Measurements from ENCODE around the gene GPR55.

The GPR55 gene

GRCh38 chr2:230934231-230935129, 9.4 kb upstream of the GPR55 start:
- H3K36me3 ChIP-seq (ENCODE audit: control insufficient read depth, insufficient read depth, low read length), result no peaks in the 10 kb centered on the region; the same call in 1 of the 2 replicates
- no peaks in the 10 kb centered on the region for H3K9me3 ChIP-seq (ENCODE audit: control insufficient read depth, insufficient read depth, low read length)
- no peaks in the 10 kb centered on the region for H3K4me1 ChIP-seq (ENCODE audit: control insufficient read depth, insufficient read depth, low read length)
- no peak for DNase-seq (ENCODE audit: low read depth, low spot score)
- no peak overlapping the region for H3K4me3 ChIP-seq (ENCODE audit: low read length)
- WGBS (ENCODE audit: insufficient coverage, insufficient read length), result no CpG with 5 or more reads among the region's 17 CpGs
- H3K27me3 ChIP-seq (ENCODE audit: control insufficient read depth, insufficient read depth, low read length), result no peaks in the 10 kb centered on the region
- H3K27ac ChIP-seq (ENCODE audit: low read length), result no peak overlapping the region

DNA sequence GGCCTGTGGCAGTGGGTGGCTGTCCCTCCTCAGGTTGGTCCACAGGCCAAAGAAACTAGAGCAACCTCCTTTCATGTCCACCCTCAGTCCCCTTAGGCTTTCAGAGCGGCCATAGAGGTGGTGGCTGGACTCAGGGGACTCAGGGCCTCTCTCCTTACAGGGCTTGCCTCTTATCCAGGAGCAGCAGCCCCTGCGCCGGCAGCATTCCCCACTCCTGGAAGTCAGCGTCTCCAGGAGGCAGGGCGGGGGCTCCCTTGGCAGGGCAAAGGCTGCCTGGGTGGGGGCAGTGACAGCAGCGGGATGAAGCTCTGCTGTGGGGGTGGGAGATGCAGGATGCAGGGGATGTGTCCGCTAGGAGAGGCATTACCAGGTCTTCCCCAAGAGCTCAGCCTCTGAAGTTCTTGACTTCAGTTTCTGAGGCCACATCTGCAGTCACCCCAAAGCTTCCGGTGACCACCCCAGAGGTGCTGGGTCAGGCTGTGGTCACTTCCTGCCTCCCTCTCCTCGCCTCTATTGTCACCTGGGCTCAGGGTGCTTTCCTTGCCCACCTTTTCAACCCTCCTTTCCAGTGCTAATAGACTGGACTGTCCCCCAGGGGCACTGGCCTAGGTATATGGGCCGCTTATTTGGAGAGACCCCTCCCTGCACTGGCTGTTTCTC, 8.6 kb upstream of the GPR55 start:
- no peaks in the 10 kb centered on the region for H3K9me3 ChIP-seq (ENCODE audit: control insufficient read depth, insufficient read depth, low read length)
- no peaks in the 10 kb centered on the region for H3K27me3 ChIP-seq (ENCODE audit: control insufficient read depth, insufficient read depth, low read length)
- no peaks in the 10 kb centered on the region; the same call in 1 of the 2 replicates for H3K36me3 ChIP-seq (ENCODE audit: control insufficient read depth, insufficient read depth, low read length)
- H3K4me3 ChIP-seq (ENCODE audit: low read length), result no peak overlapping the region
- no peak overlapping the region for H3K27ac ChIP-seq (ENCODE audit: low read length)
- no CpG with 5 or more reads among the region's 10 CpGs for WGBS (ENCODE audit: insufficient coverage, insufficient read length)
- DNase-seq (ENCODE audit: low read depth, low spot score), result no peak
- H3K4me1 ChIP-seq (ENCODE audit: control insufficient read depth, insufficient read depth, low read length), result no peaks in the 10 kb centered on the region

DNA sequence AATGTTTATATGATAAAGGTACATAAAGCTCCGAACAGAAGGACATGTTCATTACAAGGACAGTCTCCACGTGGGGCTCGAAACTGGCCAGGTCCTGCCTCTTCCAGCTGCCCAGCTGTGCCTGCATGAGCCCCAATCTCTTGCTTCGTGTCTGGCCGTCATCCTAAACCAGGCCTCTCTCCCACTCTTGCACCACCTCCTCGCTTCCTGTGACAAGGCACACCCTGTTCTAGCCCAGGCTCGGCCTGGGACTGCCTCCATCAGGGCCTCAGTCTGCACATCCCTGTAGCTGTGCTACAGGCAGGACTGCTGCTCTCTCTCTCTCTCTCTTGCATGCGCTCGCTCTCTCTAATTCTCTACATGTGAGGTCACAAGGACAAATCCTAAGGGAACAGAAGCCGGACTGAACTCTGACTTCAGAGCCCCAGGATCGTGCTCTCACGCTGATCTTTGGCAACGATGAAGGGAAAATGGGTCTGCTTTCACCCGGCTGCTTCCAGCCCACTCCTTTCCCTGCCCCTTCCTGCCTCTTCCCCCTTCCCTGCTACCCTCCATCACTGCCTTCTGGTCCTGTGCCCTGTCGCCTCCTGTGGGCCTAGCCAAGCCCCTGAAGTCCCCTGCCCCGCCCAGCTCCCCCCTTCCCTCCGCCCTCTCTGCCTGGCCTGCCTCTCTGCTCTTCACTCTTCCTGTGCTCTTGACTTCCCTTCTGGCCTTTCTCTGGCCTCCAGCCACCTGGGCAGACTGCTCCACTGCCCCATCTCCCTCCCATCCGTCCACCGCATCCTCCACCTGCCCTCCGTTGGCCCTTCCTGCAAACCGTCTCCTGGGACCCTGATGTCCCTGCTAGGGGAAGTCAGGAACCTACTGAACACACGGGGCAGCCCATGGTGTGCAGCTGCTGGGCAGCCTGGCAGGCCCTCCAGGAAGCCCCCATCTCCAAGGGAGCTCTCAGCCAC, 7.8 kb upstream of the GPR55 start:
- Histone ChIP-seq H3K36me3 (ENCODE audit: control insufficient read depth, insufficient read depth, low read length) (no peaks in the 10 kb centered on the region; the same call in 1 of the 2 replicates), H3K27ac (ENCODE audit: low read length) (no peak overlapping the region), H3K4me3 (ENCODE audit: low read length) (no peak overlapping the region), H3K27me3 (ENCODE audit: control insufficient read depth, insufficient read depth, low read length) (no peaks in the 10 kb centered on the region), H3K9me3 (ENCODE audit: control insufficient read depth, insufficient read depth, low read length) (no peaks in the 10 kb centered on the region), H3K4me1 (ENCODE audit: control insufficient read depth, insufficient read depth, low read length) (no peaks in the 10 kb centered on the region)
- WGBS (ENCODE audit: insufficient coverage, insufficient read length), result no CpG with 5 or more reads among the region's 22 CpGs
- no peak for DNase-seq (ENCODE audit: low read depth, low spot score)

GRCh38 chr2:230931556-230932231, 6.7 kb upstream of the GPR55 start:
- no peaks in the 10 kb centered on the region; the same call in 1 of the 2 replicates for H3K36me3 ChIP-seq (ENCODE audit: control insufficient read depth, insufficient read depth, low read length)
- no peak overlapping the region for H3K27ac ChIP-seq (ENCODE audit: low read length)
- DNase-seq (ENCODE audit: low read depth, low spot score), result no peak
- H3K4me3 ChIP-seq (ENCODE audit: low read length), result no peak overlapping the region
- WGBS (ENCODE audit: insufficient coverage, insufficient read length), result no CpG with 5 or more reads among the region's 22 CpGs
- H3K27me3 ChIP-seq (ENCODE audit: control insufficient read depth, insufficient read depth, low read length), result no peaks in the 10 kb centered on the region
- no peaks in the 10 kb centered on the region for H3K4me1 ChIP-seq (ENCODE audit: control insufficient read depth, insufficient read depth, low read length)
- no peaks in the 10 kb centered on the region for H3K9me3 ChIP-seq (ENCODE audit: control insufficient read depth, insufficient read depth, low read length)

DNA sequence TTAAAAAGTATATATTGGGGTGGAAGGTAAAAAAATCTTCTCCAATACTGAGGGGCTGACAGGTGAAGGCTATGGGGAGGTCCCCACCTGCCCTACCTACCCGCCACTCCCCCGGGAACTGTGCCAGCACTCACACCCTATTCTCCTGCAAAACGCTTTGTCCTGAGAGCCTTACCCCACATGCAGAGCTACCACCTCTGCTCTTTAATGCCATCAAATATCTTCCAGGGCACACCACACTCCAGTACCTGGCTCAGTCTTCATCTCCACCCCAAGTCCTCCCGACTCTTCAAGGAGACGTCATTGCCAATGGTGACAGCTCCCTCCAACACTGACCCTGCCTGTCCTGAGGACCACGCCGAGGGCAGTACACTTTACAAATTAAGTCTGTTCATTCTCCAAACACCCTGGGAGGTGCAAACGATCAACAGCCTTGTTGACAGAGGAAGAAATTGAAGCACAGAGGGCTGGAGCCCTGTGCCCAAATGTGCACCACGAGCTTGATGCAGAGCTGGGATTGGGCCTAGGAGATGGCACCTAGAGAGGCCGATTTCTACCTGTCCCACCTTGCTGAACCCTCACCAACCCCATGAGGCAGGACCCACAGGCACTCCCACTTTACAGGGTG, 6.0 kb upstream of the GPR55 start:
- no peaks in the 10 kb centered on the region for H3K9me3 ChIP-seq (ENCODE audit: control insufficient read depth, insufficient read depth, low read length)
- WGBS (ENCODE audit: insufficient coverage, insufficient read length), result no CpG with 5 or more reads among the region's 10 CpGs
- no peaks in the 10 kb centered on the region; the same call in 1 of the 2 replicates for H3K36me3 ChIP-seq (ENCODE audit: control insufficient read depth, insufficient read depth, low read length)
- no peak overlapping the region for H3K4me3 ChIP-seq (ENCODE audit: low read length)
- DNase-seq (ENCODE audit: low read depth, low spot score), result no peak
- H3K27me3 ChIP-seq (ENCODE audit: control insufficient read depth, insufficient read depth, low read length), result no peaks in the 10 kb centered on the region
- H3K27ac ChIP-seq (ENCODE audit: low read length), result no peak overlapping the region
- H3K4me1 ChIP-seq (ENCODE audit: control insufficient read depth, insufficient read depth, low read length), result no peaks in the 10 kb centered on the region

GRCh38 chr2:230930149-230930780, 5.2 kb upstream of the GPR55 start:
- WGBS (ENCODE audit: insufficient coverage, insufficient read length), result no CpG with 5 or more reads among the region's 7 CpGs

DNA sequence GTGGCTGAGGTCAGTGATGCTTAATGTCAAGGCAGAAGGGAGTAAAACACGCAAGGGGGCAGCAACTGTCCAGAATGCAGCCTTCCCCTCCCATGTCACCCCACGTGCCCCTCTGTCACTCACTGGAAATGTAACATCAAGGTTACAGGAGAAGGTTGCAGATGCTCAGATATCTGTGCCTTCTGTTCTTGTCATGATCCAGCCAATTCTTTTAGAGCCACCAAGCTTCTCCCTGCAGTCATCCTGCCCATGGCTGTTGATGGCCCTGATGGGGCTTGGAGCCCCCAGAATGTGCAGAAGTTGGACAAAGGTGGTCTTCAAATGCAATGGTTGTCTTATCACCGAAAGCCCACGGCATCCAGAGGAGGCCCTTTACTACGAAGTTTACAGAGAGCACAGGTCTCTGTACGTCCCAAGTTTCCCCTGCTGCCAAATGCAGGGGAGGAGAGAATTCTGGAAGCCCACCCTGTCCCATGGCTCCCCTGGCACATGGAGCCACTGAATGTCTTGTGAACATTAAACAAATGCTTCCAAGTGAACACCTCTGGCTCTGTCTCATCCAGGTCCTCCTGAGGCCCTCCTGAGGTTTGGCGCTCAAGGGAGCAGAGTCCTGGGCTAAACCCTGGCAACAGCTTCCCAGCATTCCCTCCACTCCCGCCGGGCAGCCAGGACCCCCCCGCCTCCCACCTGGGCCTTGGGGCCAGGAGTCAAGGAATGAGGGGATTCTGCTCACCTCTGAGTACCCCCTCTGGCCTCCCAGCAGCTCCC, 4.5 kb upstream of the GPR55 start:
- no peaks in the 10 kb centered on the region for H3K4me1 ChIP-seq (ENCODE audit: control insufficient read depth, insufficient read depth, low read length)
- no peak for DNase-seq (ENCODE audit: low read depth, low spot score)
- no peak overlapping the region for H3K4me3 ChIP-seq (ENCODE audit: low read length)
- no peaks in the 10 kb centered on the region for H3K9me3 ChIP-seq (ENCODE audit: control insufficient read depth, insufficient read depth, low read length)
- H3K27ac ChIP-seq (ENCODE audit: low read length), result no peak overlapping the region
- H3K36me3 ChIP-seq (ENCODE audit: control insufficient read depth, insufficient read depth, low read length), result no peaks in the 10 kb centered on the region
- H3K27me3 ChIP-seq (ENCODE audit: control insufficient read depth, insufficient read depth, low read length), result no peaks in the 10 kb centered on the region
- WGBS (ENCODE audit: insufficient coverage, insufficient read length), result no CpG with 5 or more reads among the region's 10 CpGs

More at GRCh38 chr2:230930149-230930780, 5.2 kb upstream of the GPR55 start:
- Histone ChIP-seq H3K27ac (ENCODE audit: low read length) (no peak overlapping the region), H3K4me3 (ENCODE audit: low read length) (no peak overlapping the region), H3K36me3 (ENCODE audit: control insufficient read depth, insufficient read depth, low read length) (no peaks in the 10 kb centered on the region; the same call in 1 of the 2 replicates), H3K9me3 (ENCODE audit: control insufficient read depth, insufficient read depth, low read length) (no peaks in the 10 kb centered on the region), H3K27me3 (ENCODE audit: control insufficient read depth, insufficient read depth, low read length) (no peaks in the 10 kb centered on the region), H3K4me1 (ENCODE audit: control insufficient read depth, insufficient read depth, low read length) (no peaks in the 10 kb centered on the region)
- DNase-seq (ENCODE audit: low read depth, low spot score), result no peak

- H3K9me3 ChIP-seq (ENCODE audit: control insufficient read depth, insufficient read depth, low read length), result no peaks in the 10 kb centered on the region
- H3K4me1 ChIP-seq (ENCODE audit: control insufficient read depth, insufficient read depth, low read length), result peaks cover 2% of the 10 kb centered on the region; the same call in 1 of the 2 replicates
- no peak overlapping the region for H3K27ac ChIP-seq (ENCODE audit: low read length)
- DNase-seq (ENCODE audit: low read depth, low spot score), result no peak
- WGBS (ENCODE audit: insufficient coverage, insufficient read length), result no CpG with 5 or more reads among the region's 12 CpGs
- no peak overlapping the region for H3K4me3 ChIP-seq (ENCODE audit: low read length)
- no peaks in the 10 kb centered on the region for H3K27me3 ChIP-seq (ENCODE audit: control insufficient read depth, insufficient read depth, low read length)
- no peaks in the 10 kb centered on the region for H3K36me3 ChIP-seq (ENCODE audit: control insufficient read depth, insufficient read depth, low read length)
Observed at GRCh38 chr2:230928701-230929380, 3.8 kb upstream of the GPR55 start.

Data from iPS DF 6.9 (cell line).